Stimulated activated CD8-positive, alpha-beta memory T cell treated with anti-CD3 and anti-CD28 coated beads, Interleukin-15, amount 100 ng/mL, for 48 hours (primary cell): Measurements from ENCODE around the gene MLANA.

Source experiments
- DNase-seq, 2 donors: peaks; one replicate each; pipeline ENCODE4 v3.0.0-alpha.2; 2020; ENCODE audit warnings: low read depth in 2 of 2

The MLANA gene

GRCh38 chr9:5958273-5958672, 67.6 kb downstream of the MLANA start:
- no peak for DNase-seq
